Middle frontal gyrus (tissue), 1 donor: Measurements from ENCODE around the gene PAOX.
"Not testable (repeated sequence)": the region's sequence is repeated elsewhere in the genome, so short reads cannot be mapped to it uniquely, and the experiment has no call there.

Experiments used
- DNase-seq: peaks from one replicate; pipeline ENCODE4 v3.0.0-alpha.2; 2015; ENCODE audit warnings: low spot score; ENCODE audit errors: extremely low spot score

PAOX gene

DNA sequence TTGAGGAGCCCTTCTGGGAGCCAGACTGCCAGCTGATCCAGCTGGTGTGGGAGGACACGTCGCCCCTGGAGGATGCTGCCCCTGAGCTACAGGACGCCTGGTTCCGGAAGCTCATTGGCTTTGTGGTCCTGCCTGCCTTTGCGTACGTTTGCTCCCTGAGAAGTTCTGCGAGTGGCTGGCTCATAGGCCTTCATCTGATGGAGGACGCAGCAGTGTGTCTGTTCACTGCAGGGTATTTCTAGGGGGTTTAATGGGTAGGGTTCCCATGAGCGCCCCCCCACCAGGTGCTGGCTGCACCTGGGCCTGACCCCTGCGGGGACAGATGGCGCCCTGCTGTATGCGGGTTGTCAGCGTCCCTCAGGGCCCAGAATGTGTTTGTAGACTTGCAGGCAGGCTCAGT is 5.0 kb downstream of the PAOX start:
- no peak for DNase-seq

DNA sequence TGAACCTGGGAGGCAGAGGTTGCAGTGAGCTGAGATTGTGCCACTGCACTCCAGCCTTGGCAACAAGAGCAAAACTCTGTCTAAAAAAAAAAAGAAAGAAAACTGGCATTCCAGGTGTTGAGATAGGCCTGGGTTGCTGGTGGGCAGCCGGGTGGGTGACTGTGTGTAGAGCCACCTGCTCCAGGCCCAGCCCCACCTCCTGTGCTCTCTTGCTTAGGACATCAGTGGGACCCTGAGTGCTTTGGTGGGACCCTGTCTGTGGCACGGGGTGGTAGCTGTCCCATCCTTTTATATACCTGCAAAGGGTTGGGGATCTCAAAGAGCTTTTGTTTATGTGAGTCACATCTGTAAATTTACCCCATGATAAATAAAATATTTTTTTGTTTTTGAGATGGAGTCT is 6.2 kb downstream of the PAOX start:
- DNase-seq = no peak

DNA sequence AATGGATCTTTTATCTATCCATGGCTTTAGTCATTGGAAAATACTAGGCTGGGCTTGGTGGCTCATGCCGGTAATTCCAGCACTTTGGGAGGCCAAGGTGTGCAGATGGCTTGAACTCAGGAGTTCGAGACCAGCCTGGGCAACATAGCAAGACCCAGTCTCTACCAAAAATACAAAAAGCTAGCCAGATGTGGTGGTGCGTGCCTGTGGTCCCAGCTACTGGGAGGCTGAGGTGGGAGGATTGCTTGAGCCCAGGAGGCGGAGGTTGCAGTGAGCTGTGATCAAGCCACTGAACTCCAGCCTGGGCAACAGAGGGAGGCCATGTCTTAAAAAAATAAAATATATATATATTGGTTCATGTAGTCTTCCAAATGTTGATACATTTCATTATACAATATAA is 7.9 kb downstream of the PAOX start:
- DNase-seq = not testable (repeated sequence)

DNA sequence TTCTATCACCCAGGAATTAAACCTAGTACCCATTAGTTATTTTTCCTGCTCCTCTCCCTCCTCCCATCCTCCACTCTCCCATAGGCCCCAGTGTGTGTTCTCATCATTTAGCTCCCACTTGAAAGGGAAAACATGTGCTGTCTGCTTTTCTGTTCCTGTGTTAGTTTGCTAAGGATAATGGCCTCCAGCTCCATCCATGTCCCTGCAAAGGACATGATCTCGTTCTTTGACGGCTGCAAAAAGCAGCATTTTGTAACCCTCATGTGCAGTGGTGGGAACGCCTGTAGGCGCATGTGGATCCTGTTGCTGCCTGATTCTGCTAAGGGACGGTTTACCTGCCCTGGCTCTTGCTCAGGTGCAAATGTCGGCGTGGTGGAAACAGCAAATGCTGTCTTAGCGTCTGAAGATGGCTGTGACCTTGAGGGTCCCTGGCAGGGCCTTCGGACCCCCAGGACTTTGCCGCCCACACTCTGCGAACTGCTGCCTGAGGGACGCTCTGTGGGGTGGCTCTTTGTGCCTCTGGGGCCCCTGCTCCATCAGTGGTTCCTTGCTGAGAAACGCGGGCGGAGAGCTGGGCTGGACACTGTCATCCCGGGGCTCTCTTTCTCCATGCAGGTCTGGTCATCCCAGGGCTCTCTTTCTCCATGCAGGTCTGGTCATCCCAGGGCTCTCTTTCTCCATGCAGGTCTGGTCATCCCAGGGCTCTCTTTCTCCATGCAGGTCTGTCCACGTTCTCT is 9.3 kb downstream of the PAOX start:
- DNase-seq = no peak

DNA sequence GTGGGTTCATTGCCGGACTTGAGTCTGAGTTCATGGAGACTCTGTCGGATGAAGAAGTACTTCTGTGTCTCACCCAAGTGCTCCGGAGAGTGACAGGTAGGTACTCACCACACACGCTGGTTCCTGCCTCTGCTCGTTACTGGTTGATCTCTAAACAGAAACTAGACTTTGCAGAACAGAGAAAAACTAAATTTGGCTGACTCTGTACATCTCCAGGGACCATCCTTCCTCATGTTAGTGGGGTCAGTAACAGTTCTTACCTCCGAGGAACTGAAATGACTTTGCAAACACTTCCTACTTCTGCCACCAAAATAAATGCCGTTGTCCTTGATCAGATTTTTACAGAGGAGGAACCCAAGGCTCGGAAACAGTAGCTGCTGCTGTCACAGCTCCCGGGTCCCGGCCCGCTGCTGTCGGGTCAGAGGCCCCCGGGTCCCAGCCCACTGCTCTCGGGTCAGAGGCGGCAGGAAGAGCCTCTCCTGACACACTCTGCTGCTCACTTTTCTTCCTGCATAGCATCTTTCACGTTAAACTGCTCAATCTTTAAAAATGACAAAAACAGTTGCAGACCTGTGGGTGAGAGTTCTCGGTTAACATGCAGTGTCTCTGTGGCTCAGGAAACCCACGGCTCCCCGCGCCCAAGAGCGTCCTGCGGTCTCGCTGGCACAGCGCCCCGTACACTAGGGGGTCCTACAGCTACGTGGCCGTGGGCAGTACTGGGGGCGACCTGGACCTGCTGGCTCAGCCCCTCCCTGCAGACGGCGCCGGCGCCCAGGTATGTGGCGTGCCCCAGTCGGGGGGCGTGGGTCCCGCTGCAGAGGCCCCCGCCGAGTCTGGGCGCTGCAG is 10.1 kb downstream of the PAOX start:
- no peak for DNase-seq

DNA sequence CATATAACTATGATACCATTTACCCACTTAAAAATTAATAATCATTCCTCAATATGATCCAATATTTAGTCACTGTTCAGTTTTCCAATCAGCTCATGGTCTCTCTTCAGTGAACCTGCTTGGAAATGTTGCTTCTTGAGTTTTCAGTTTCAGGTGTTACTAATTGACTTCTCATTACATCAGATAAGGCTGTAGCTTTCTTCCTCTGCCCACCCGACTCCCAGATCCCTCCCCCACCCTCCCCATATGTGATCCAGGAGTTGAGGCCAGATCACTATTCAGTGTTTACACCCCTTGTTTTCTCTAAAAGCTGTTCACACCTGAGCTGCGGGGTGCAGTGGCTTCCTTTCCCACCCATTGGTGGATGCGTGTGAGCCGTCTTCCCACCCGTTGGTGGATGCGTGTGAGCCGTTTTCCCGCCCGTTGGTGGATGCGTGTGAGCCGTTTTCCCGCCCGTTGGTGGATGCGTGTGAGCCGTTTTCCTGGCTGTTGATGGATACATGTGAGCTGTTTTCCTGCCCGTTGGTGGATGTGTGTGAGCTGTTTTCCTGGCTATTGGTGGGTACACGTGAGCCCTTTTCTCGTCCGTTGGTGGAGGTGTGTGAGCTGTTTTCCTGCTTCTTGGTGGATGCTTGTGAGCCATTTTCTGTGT is 11.7 kb downstream of the PAOX start:
- no peak for DNase-seq

DNA sequence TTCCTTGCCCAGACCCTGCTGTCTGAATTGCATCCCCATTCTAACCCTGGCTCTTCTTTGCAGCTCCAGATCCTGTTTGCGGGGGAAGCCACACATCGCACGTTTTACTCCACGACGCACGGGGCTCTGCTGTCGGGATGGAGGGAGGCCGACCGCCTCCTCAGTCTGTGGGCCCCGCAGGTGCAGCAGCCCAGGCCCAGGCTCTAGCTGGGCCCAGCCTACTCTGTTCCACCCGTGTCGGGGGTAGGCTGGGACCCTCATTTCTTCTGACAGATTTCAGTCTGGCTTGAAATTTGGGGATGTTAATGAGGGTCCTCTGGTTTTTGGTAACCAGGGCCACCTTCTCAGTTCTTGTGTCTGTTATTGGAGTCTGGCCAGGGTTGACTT is 12.2 kb downstream of the PAOX start:
- DNase-seq = no peak

DNA sequence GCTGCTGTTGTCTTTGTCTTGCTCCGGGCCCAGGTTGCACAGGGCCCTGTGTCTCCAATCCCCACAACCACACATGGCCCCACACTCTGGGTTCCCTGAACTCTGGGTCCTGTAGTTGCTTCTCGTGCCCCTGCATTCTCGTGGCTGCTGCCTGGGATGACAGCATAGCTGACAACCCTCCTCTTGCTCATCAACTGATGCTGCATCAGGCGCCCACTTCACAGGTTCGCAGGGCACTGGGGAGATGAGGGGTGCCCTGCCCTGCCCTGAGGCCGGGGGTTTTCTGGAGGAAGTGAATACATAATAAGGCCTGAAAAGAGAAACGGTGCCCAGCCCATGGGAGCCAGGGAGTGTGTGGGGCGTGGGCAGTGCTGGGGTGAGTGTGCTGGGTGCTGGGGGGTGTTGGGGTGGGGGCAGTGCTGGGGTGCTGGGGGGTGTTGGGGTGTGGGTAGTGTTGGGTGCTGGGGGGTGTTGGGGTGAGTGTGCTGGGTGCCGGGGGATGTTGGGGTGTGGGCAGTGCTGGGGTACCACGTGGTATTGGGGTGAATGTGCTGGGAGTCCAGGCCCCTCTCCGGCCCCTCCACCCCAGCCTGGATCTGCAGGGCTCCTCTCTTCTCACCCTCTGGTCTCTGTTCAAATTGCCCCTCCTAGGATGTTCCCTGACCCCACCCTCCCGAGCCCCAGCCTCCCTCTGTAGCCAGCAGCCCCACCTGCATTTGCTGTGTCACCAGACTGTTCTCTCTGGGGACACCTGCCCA is 12.9 kb downstream of the PAOX start:
- DNase-seq = no peak

DNA sequence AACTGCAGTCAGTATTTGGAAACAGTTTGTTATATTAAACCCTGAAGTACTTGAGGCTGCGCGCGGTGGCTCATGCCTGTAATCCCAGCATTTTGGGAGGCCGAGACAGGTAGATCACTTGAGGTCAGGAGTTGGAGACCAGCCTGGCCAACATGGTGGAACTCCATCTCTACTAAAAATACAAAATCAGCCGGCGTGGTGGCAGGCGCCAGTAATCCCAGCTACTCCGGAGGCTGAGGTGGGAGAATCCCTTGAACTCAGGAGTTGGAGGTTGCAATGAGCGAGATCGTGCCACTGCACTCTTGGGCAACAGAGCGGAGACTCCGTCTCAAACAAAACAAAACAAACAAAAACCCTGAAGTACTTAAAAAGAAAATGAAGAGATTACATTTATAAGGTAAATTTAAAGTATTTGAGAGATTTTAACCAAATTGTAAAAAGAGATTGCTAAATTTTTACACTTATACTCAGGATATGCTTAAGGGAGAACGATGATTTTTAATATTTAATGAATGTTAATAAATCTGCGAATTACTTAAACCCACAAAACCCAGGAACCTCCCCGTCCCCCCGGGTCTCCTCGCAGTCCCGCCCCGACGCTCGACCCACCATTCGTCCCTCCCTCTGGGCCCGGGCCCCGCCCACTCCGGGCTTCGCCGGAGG is 14.5 kb downstream of the PAOX start:
- no peak for DNase-seq

DNA sequence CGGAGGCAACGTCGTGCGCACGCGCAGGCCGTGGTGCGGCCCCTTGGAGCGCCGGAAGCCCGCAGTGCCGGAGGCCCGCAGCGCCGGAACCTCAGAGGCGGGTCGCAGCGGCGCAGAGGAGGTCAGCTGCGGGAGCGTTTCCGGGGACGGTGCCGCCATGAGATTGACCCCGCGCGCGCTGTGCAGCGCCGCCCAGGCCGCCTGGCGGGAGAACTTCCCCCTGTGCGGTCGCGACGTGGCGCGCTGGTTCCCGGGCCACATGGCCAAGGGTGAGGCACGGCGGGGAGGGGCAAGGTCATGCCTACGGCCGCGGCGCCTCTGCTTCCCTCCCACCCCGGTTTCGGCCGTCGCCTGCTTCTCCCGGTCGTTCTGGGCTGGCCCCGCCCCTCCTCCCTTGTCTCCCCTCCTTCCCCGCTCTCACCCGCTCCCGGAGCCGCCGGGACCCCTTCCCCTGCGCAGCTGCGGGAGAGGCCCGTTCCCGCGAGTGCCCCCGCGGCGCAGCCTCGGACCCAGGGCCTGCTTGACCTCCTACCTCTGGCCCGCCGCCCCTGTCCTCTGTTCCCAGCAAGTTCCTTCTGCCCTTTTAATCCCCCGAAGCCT is 15.1 kb downstream of the PAOX start, which contains the start of gene MTG1:
Gene MTG1, plus strand, starts transcription at position 94 of the 600 bp plus-strand sequence. Its CDS starts 64 bp downstream, at position 158.
- peak; percentile 94 for DNase-seq

DNA sequence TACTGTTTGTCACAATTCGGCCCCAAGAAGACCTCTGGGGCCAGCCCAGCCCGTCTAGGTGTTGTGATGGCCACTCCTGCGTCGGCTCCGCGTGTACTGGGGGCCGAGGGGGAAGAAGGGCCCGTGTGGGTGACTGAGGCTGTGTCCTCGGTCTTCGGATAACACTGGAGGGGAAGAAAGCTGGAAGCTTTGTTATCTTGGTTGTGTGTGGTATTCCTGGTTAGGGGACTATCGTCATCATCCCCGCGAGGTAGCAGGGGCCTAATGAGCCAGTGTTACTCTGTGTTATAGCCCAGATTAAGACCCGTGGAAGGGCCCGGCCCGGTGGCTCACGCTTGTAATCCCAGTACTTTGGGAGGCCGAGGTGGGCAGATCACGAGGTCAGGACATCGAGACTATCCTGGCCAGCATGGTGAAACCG is 15.7 kb downstream of the PAOX start:
- DNase-seq = no peak

DNA sequence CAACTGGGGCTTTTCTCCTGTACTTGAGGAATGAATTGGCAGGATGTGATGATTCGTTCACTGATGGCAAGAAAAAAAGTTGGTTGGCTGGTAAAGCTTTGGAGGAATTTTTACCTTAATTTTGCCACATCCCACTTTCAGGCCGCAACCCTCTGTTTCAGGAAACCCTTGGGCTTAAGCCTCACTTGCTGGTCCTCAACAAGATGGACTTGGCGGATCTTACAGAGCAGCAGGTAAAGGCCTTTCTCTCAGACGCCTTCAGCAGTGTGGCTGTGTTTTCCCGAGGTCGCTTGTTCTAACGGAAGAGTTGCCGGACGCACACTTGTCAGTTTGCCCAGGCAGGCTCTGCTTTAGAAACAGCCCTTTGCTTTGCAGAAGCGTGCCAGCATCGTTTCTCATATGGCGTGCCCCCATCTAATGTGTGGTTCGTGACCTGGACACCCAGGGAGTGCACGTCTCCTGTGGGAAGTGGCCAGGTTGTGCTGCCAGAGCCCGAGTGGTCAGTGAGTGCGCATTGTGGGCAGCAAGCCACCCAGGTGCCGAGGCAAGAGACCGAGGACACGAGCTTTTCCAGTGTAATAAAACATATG is 17.1 kb downstream of the PAOX start:
- no peak for DNase-seq

DNA sequence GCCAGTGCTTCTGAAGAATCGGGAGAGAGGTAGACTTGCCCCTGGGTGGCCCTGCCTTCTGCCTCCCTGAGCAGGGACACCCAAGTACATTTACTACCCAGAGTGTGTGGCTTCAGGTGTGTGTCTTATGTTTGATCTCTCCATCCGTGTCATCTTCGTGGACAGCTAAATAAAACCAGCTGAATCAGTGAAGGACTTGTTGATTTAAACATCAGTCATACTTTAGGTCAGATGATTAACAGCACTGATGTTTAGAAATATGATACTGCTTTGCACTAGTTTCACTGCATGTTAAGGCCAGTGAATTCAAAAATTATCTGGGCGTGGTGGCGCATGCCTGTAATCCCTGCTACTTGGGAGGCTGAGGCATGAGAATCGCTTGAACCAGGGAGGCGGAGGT is 18.9 kb downstream of the PAOX start:
- DNase-seq = no peak

DNA sequence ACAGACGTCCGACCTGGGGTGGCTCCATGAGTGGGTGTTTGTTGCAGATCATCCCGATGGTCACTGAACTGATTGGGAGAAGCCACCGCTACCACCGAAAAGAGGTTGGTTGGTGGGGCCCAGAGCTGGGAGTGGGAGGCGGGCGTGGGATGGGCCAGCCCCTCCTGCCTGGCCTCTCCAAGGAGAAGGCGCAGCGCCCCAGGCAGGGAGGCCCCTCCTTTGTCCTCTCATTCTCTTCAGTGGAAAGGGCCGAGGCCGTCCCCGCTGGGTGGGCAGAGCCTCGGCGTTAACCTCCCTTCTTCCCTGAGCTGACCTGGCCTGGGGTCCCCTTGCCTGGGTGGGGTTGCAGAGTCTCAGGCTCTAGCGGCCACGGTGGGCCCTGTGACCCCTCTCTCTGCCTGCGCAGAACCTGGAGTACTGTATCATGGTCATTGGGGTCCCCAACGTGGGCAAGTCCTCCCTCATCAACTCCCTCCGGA is 20.1 kb downstream of the PAOX start:
- DNase-seq = no peak

DNA sequence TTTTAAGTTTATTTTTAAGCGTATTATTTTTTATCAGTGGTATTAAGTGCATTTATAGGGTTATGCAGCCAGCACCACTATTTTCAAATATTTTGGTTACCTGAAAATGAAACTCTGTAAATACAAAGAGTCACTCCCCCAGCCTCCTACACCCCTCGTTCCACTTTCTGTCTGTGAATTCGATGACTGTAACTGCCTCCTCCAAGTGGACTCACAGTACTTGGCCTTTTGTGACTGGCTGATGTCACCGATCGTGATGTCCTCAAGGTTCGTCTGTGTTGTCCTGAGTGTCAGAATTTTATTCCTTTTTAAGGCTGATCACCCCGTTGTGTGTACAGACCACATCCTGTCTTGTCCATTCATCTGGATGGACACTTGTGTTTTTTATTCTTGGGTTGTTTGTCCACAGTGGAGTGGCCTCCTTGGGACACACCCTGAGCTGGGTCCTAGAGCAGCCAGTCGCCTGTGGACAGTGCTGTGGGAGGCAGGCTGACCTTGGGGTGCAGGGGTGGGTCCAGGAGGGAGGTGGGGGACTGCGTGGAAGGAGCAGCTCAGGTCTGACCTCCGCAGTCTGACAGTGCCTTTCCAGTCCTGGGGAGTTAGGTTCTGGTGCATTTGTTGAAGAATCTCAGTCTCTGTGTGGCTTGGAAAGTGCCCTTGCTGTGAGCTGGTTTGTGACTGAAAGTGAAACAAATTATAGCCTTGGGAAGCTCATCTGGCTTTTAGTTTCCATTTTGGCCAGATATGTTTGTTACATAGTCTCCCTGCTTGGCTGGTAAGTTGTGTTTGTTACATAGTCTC is 21.8 kb downstream of the PAOX start:
- no peak for DNase-seq

DNA sequence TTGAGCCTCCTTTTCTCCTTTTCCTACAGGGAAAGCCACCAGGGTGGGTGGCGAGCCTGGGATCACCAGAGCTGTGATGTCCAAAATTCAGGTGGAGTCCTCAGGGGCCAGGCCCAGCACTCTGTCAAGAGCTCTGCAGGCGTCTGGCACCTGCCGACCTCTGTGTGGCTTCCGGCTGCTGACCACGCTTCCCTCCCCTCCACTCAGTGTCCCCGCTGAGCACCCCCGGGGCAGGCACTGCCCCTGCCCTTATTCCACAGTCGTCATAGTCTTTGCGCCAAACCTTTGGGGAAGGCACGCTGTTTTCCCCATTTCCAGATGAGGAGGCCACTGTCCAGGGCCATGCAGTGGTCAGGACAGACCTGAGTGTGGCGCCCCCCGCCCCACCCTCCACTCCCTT is 22.4 kb downstream of the PAOX start:
- no peak for DNase-seq

DNA sequence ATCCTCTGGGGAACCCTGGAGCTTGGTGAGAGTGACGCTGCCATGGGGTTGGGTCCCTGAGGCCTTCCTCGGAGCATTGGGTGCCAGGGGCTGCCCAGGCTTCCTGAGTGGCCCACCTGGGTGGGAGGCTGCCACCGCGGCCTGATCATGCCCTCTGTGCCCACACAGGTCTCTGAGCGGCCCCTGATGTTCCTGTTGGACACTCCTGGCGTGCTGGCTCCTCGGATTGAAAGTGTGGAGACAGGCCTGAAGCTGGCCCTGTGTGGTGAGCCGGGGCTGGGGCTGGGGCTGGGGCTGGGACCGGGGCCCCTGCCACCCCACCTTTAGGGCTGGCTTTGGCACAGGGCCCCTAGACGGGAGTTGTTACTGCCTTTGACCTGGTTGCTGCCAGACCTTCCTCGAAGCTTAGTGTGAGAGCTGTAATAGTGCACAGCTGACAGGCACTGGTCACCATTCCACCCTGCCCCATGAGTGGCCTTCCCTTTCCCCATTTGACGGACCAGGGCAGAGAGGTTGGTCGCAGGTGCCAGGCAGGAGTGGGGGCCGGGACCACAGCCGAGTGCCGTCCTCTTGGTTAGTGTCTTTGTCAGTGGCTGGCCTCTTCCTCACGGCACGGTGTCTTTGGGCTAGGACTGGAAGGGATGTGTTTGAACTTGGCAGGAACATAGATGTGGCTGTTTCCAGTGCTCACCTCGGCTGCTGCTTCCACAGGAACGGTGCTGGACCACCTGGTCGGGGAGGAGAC is 23.1 kb downstream of the PAOX start:
- no peak for DNase-seq

DNA sequence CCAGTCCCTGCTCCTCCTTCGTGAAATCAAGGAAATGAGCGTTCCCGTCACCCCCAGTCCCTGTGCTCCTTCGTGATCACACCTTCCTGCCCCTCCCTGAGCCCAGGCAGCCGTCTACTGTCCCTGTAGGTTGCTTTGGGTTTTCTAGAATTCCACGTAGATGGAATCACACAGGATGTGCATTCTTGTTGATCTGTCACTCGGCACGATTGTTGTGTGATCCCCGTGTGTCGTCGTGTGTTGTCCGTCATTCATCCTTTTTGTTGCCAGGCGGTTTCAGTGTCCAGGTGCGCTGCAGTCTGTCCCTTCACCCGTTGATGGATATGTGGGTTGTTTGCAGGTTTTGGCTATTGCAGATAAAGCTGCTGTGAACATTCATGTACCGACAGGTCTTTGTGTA is 24.3 kb downstream of the PAOX start:
- no peak for DNase-seq
